Fibroblast of villous mesenchyme (primary cell): ENCODE data around the gene RCC2. TPM values are rescaled to one million over a fixed set of nuclear protein-coding genes. Genes with fewer than 3 reads are reported as not detected.
A peak's percentile ranks its signal among the peaks of the same experiment; 100 is the strongest.

Source experiments
- DNase-seq: peaks from one replicate; pipeline ENCODE4 v3.0.0-alpha.2; 2010; ENCODE audit warnings: low read depth
- H3K4me3 ChIP-seq: 2 replicates; pipeline ENCODE4 v1.5.1; 2011; ENCODE audit warnings: low read depth, mild to moderate bottlenecking, low read length
- CTCF ChIP-seq: IDR thresholded peaks from 2 replicates; pipeline ENCODE4 v1.5.1; 2012; ENCODE audit warnings: low read depth, mild to moderate bottlenecking, low read length; ENCODE audit not compliant: insufficient read depth
- total RNA-seq: library from RNA; depleted of rRNA; stranded (reverse); fragments of >200 nt; gene quantifications from 2 replicates; pipeline ENCODE4 v1.2.3, GENCODE V29; 2012

Gene RCC2
- total RNA-seq, 1 donor = 74.7 TPM

GRCh38 chr1:17405898-17406759, 33.3 kb downstream of the RCC2 start:
- DNase-seq = peak; percentile 53
- TF ChIP-seq CTCF = peak; percentile 83
- no peak overlapping the region for H3K4me3 ChIP-seq

- DNase-seq = no peak
- no peak for TF ChIP-seq CTCF
- no peak overlapping the region for H3K4me3 ChIP-seq
Measured at GRCh38 chr1:17404820-17405219, 34.7 kb downstream of the RCC2 start.

- no peak for DNase-seq
- no peak for TF ChIP-seq CTCF
- no peak overlapping the region for H3K4me3 ChIP-seq
Measured at GRCh38 chr1:17404034-17404684, 35.3 kb downstream of the RCC2 start.

GRCh38 chr1:17403081-17403480, 36.4 kb downstream of the RCC2 start:
- no peak for DNase-seq
- TF ChIP-seq CTCF = no peak
- no peak overlapping the region for H3K4me3 ChIP-seq

- no peak for DNase-seq
- H3K4me3 ChIP-seq = no peak overlapping the region
- TF ChIP-seq CTCF = no peak
Measured at GRCh38 chr1:17401841-17402240, 37.6 kb downstream of the RCC2 start.

GRCh38 chr1:17400725-17401341, 38.6 kb downstream of the RCC2 start:
- H3K4me3 ChIP-seq = no peak overlapping the region
- DNase-seq = no peak
- no peak for TF ChIP-seq CTCF
